ENCODE data around the gene RNASE8.

The RNASE8 gene

GRCh38 chr14:21074398-21075272, 17.0 kb downstream of the RNASE8 start:
- no peak for DNase-seq

DNA sequence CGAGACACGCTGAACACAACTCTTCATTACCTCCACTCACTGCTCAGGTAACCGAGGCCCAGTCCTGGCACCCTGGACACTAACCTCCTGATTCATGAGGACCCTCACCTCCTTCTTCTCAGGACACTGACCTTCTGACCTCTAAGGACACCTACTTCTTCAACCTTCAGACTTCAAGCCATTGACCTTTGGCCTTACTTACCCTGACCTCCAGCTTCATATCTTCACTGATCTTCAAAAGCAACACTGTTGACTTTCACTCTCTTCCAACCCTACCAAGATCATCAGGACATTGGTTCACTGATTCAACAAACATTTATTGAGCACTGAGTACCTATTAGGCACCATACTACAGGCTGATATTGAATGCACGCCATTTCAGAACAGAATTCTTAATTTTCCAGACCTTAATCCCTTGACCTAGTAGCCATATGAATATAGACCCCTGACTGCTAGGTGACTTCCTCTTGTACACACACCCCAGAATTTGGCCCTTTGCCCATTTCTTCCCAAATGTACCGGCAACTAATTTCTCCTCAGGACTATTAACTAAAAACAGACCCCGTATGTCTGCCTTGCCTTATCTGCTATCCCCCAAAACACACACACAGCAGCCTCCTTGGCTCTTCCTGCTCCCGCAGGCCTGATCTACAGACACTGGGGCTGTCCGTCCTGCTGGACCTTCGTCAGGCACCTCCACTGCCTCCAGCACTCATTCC, 18.3 kb downstream of the RNASE8 start:
- DNase-seq: peak; percentile 26

DNA sequence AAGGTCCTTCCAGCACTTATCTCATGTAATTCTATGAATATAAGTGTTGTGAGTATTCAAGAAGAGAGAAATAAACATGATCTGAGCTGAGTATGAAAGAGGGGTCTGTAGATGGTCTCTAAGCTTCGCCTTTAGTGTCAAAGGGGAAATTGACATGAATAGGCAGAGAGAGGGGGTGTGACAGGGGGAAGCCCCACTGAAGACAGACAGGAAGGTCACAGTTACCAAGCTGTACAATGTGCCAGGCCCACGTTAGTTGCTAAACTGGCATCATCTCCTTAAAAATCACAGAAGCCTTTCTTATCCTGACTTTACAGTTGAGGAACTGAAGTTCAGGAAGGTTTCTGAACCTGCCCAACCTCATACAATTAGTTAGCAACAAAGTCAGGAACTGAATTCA, 20.1 kb downstream of the RNASE8 start:
- no peak for DNase-seq

- DNase-seq: no peak
Measured at GRCh38 chr14:21078287-21078686, 20.7 kb downstream of the RNASE8 start.

DNA sequence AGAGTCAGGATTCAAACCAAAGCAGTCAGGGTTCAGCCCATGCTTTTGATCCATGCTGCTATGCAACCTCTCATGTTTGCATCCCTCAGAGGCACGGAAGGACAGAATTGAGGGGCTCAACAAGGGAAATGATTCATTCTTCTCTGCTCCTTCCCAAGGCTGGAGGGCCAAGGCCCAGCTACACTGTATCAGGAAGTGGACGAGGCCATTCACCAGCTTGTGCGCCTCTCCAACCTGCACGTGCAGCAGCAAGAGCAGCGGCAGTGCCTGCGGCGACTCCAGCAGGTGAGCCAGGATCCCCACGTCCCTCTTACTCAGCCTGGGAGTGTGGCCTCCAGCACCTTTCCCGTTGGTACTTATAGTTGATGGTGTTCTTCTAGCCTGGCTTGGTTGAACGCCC, 21.1 kb downstream of the RNASE8 start:
- DNase-seq: no peak

- DNase-seq: no peak
Measured at GRCh38 chr14:21081521-21082142, 24.0 kb downstream of the RNASE8 start.

DNA sequence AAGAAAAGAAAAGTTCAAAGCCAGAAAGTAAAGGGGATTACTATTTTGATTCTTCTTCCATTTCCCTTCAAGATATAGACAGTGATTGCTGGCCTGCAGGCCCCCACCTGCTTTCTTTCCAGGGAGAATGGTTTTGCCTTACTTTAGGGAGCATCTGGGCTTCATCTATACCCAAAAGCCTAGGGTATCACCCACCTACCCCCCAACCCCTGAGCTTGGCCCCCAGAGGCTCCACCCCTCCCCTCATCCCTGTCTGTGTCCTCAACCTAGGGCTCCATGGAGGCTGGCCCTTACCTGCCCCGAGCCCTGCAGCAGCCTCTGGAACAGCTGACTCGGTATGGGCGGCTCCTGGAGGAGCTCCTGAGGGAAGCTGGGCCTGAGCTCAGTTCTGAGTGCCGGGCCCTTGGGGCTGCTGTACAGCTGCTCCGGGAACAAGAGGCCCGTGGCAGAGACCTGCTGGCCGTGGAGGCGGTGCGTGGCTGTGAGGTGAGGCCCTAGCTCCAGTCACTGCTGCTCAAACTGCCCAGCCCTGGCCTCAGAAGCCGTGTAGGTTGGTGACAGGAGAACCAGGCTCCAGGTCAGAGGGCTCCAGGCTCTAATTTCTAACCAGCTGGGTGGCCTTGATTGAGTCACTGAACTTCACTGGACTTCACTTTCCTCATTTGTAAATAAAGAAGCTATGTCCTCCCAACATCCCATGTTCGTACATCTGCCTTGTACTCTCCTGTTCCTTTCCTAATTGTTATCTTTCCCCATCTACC, 26.1 kb downstream of the RNASE8 start:
- DNase-seq: no peak

DNA sequence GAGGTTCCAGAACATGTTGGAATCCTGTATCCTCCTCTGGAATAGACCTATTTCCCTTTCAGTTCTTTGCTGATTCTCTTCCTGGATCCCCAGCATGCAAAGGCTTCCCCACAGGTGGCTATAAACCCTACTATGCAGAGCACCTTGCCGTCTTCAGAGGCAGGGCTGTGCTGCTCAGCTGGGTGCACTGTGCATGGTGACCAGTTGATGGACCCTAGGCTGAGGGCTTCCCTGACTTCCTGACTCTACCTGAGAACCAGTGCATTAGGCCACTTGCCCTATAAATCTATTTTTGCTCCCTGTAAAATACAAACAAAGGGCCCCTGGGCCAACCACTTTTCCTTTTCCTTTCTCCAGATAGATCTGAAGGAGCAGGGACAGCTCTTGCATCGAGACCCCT, 26.8 kb downstream of the RNASE8 start:
- no peak for DNase-seq

DNA sequence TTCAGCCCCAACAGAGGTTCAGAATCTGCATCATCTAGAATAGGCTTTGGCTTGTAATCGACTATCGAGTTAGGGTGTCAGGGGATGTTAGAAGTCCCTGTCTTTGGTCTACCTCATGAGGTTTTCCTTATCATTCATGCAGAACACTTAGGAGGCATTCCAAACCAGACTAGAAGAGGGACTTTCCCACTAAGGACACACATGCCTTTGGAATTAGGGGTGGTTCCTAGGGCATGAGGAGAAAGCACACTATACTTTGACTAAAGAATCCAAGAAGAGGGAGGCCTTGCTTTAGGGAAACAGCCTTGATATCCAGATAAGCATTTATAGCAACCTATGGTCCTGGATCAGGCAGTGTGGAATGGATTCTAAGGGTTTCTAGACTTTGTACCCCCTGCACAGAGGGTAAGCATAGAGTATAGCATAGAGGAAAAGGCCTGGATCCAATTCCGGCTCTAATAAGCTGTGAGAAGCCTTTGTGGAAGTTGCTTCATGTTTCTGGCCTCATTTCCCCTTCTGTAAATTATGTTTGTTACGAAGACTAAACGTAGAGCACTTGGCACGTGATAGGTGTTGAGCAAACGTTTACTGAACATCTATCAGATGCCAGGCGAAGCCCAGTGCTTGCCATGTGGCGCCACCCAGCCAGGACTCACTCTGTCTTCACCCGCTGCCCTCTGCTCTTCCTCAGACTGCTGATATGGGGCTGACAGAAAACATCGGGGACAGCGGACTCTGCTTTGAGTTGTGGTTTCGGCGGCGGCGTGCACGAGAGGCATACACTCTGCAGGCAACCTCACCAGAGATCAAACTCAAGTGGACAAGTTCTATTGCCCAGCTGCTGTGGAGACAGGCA, 27.6 kb downstream of the RNASE8 start:
- no peak for DNase-seq

- no peak for DNase-seq
Measured at GRCh38 chr14:21086908-21087293, 29.3 kb downstream of the RNASE8 start.

DNA sequence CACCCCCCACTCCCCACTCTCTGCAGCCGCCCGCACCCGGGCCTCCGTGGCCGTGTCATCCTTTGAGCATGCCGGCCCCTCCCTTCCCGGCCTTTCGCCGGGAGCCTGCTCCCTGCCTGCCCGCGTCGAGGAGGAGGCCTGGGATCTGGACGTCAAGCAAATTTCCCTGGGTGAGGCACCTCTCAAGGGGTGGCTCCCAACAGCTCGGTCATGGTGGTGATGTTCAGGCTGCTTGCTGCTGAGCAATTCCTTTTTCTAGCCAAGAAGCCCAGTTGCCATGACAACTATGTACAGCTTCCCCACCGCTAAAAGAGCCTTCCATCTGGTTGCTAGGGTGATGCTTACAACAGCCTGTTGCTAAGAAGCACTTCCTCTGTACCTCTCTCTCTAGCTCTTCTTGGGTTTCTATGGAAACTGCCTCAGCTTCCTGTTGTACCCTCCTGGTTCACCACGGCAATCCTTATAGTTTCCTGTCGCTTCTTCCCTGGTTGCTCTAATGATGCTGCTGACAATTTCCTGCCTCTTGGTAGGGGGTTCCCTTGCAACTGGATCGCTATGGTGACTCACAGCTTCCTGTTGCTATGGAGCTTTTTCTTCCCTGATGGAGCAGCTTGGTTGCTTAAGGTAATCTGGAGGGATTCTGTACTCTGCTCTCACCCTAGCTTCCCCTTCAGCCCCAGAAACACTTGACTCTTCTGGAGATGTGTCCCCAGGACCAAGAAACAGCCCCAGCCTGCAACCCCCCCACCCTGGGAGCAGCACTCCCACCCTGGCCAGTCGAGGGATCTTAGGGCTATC, 29.9 kb downstream of the RNASE8 start:
- DNase-seq: peak; percentile 84

GRCh38 chr14:21088687-21089086, 31.1 kb downstream of the RNASE8 start:
- DNase-seq: no peak

- peak; percentile 50 for DNase-seq
Measured at GRCh38 chr14:21089271-21089670, 31.6 kb downstream of the RNASE8 start.

- DNase-seq: no peak
Measured at GRCh38 chr14:21089877-21090193, 32.2 kb downstream of the RNASE8 start.

GRCh38 chr14:21090194-21090939, 32.7 kb downstream of the RNASE8 start:
- peak; percentile 14 for DNase-seq

- no peak for DNase-seq
Measured at GRCh38 chr14:21090940-21091663, 33.5 kb downstream of the RNASE8 start.

GRCh38 chr14:21091821-21092272, 34.2 kb downstream of the RNASE8 start:
- no peak for DNase-seq

DNA sequence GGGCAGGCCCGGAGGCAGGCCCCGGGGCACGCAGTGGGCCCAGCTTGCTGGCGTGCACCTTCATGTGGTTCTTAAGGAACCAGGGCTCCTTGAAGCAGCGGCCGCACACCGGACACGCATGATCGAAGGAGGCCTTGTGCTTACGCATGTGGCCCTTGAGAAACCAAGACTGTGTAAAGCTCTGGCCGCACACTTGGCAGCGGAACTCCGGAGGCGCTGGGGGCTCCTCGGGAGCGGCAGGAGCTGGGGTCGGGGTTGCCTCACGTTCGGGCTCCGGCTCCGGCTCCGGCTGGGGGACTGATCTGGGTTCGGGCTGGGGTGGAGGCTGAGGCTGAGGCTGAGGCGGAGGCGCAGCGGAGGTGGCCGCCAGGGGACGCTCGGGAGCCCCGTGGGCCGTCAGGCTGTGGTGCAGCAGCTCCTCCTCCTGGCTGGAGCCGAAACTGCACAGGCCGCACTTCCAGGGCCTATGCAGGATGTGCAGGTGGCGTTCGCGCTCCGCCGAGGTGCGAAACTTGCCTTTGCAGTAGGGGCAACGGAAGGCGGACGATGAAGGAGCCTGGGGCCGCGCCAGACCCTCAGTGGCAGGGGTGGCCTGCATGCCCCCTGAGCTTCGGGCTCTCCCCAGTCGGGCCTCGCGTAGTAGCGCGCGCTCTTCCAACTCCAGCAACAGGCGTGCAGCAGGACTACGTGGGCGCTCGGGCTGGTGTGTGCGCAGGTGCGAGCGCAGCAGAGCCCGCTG, 34.8 kb downstream of the RNASE8 start:
- peak; percentile 62 for DNase-seq

GRCh38 chr14:21093018-21093417, 35.4 kb downstream of the RNASE8 start:
- DNase-seq: no peak

All from NCI-H69 (cell line).